OCI-LY7 (cell line): ENCODE data around the gene FOXN4.

Source experiments
- CTCF ChIP-seq: fragments of 200-600 bp; sonication (generic); conservative IDR thresholded peaks from 2 replicates; pipeline ENCODE4 v1.5.1; 2014; ENCODE audit warnings: mild to moderate bottlenecking, antibody characterized with exemption, low read length, moderate library complexity, mixed read lengths
- EZH2phosphoT487 ChIP-seq: fragments of 200-600 bp; sonication (generic); IDR thresholded peaks from 2 replicates; pipeline ENCODE4 v1.6.1; 2018; ENCODE audit warnings: low read depth, borderline replicate concordance, mild to moderate bottlenecking, mixed run types, antibody characterized with exemption, low read length, moderate library complexity, mixed read lengths

- no peak for TF ChIP-seq CTCF
- no peak for TF ChIP-seq EZH2phosphoT487
These were observed 3.5 kb downstream of the FOXN4 start for GRCh38 chr12:109305547-109305946.
